ENCODE measurements around the gene ECHDC3. TPM values are rescaled to one million over a fixed set of nuclear protein-coding genes. Genes with fewer than 3 reads are reported as not detected.

ECHDC3 gene
- total and polyA plus RNA-seq, 10 of the 15 experiments (the other 5 are each of a cell fraction or from before 2014, with no cell fraction given) = 0.16 to 10.0 (median 6.0) TPM

GRCh38 chr10:11787846-11788245 is 45.7 kb downstream of the ECHDC3 start:
- in situ Hi-C loops (cut with MboI) = no loop called here
- no peak for FAIRE-seq

More at GRCh38 chr10:11787846-11788245, 45.7 kb downstream of the ECHDC3 start:
- no peaks in the 10 kb centered on the region for H3K36me3 ChIP-seq (ENCODE audit: control insufficient read depth in 2 of 2, insufficient read depth in 2 of 2, low read length in 1 of 2)
- H3K27ac ChIP-seq (ENCODE audit: control insufficient read depth, insufficient read depth) = no peak overlapping the region
- ChIA-PET POLR2A (no interaction called here), SMC1A (ENCODE audit: uncharacterized antibody, unreplicated experiment) (interaction anchor here (1.2 kb wide), 1 partner anchor 34 kb away, joined by 3 read pairs; no protein-coding TSS in a partner anchor), CTCF (interaction anchor here (0.6 to 1.8 kb wide), 2 partner anchors 32 to 1318 kb away, joined by 3 to 5 read pairs; no protein-coding TSS in a partner anchor), RAD21 (ENCODE audit: unreplicated experiment) (no interaction called here)
- no peaks in the 10 kb centered on the region for H3K4me1 ChIP-seq (ENCODE audit: control insufficient read depth, insufficient read depth, low read length)
- no TSS peak for BruUV-seq (replicated peaks)
- no peak for TF ChIP-seq EED (IDR thresholded peaks at IDR 0.05; ENCODE audit: low read depth)
- TF ChIP-seq POLR2AphosphoS2 (IDR thresholded peaks at IDR 0.05; ENCODE audit: low read depth, low read length) = no peak
- TF ChIP-seq MEF2B (IDR thresholded peaks at IDR 0.05; ENCODE audit: partially characterized antibody, poor library complexity, severe bottlenecking) = no peak
- no peak for TF ChIP-seq TARDBP (IDR thresholded peaks at IDR 0.05; ENCODE audit: borderline replicate concordance)
- TF ChIP-seq EP300 (IDR thresholded peaks at IDR 0.05; ENCODE audit: borderline replicate concordance in 1 of 2, control insufficient read depth in 1 of 2, low read depth in 2 of 2, low read length in 2 of 2) = no peak
- TF ChIP-seq BCL11A (IDR thresholded peaks at IDR 0.05; ENCODE audit: low read depth, low read length) = no peak
- no peak for TF ChIP-seq BMI1 (IDR thresholded peaks at IDR 0.05; ENCODE audit: borderline replicate concordance)
- TF ChIP-seq EZH2 (IDR thresholded peaks at IDR 0.05; ENCODE audit: borderline replicate concordance, control insufficient read depth, low read depth, low read length) = no peak
- TF ChIP-seq CBX3 (IDR thresholded peaks at IDR 0.05; ENCODE audit: borderline replicate concordance, low read depth) = no peak
- TF ChIP-seq NKRF (conservative IDR thresholded peaks at IDR 0.05) = no peak
- no peak for TF ChIP-seq MAX (IDR thresholded peaks at IDR 0.05; ENCODE audit: low read depth, low read length)
- no peak for TF ChIP-seq SREBF1 (IDR thresholded peaks at IDR 0.05; ENCODE audit: low read length)
- TF ChIP-seq IKZF2 (IDR thresholded peaks at IDR 0.05) = no peak
- TF ChIP-seq PKNOX1 (IDR thresholded peaks at IDR 0.05) = no peak
- TF ChIP-seq NFXL1 (IDR thresholded peaks at IDR 0.05; ENCODE audit: borderline replicate concordance) = no peak
- no peak for TF ChIP-seq RBBP5 (conservative IDR thresholded peaks at IDR 0.05)
- no peak overlapping the region for H3K9ac ChIP-seq (ENCODE audit: control insufficient read depth, insufficient read depth, low read length)
- intact Hi-C loops (cut with micrococcal nuclease; ENCODE audit: unreplicated experiment) = no loop called here
- no peaks in the 10 kb centered on the region; a peak in 2 of 4 replicates for H3K27me3 ChIP-seq (replicated peaks in 1 of 2; ENCODE audit: control insufficient read depth in 2 of 2, insufficient read depth in 2 of 2, low read length in 1 of 2)
- H3K79me2 ChIP-seq (ENCODE audit: control insufficient read depth, insufficient read depth, low read length) = no peaks in the 10 kb centered on the region
- H4K20me1 ChIP-seq (ENCODE audit: control insufficient read depth, insufficient read depth) = no peaks in the 10 kb centered on the region
- DNase-seq (ENCODE audit: low read depth, low spot score) (no peak), ATAC-seq (no peak)
- no peak overlapping the region for H3K4me3 ChIP-seq
- no peak overlapping the region for H2AFZ ChIP-seq (ENCODE audit: control insufficient read depth, low read depth, low read length)
- 45% methylated on average over 10 of the region's 10 CpGs for WGBS (ENCODE audit: insufficient coverage, insufficient replicate concordance, low lambda C conversion rate, missing lambda C conversion rate)
- H3K9me3 ChIP-seq (replicated peaks; ENCODE audit: control insufficient read depth, insufficient read depth, low read length) = no peaks in the 10 kb centered on the region
- H3K4me2 ChIP-seq (ENCODE audit: control insufficient read depth, insufficient read depth) = no peak overlapping the region
